CD8-positive, alpha-beta memory T cell (primary cell): ENCODE measurements around the gene SIL1. TPM values are rescaled to one million over a fixed set of nuclear protein-coding genes. Genes with fewer than 3 reads are reported as not detected.
A peak's percentile ranks its signal among the peaks of the same experiment; 100 is the strongest.

ENCODE experiments used
- CTCF ChIA-PET: fragments of 350-600 bp; sonication (Branson Sonifier 250); formaldehyde crosslinking; loops from one replicate; lab custom pipeline; 2021; ENCODE audit warnings: antibody characterized with exemption; lab: Charles Lee
- POLR2A ChIA-PET: fragments of 350-600 bp; sonication (Branson Sonifier 250); formaldehyde crosslinking; loops from one replicate; lab custom pipeline; 2021; ENCODE audit warnings: antibody characterized with exemption; lab: Charles Lee
- DNase-seq, 5 donors: peaks; one replicate each; pipeline versions ENCODE4 v3.0.0 to v3.0.0-alpha.2; 2020 to 2022; ENCODE audit warnings: mixed read lengths in 1 of 5
- H3K27ac ChIP-seq: one replicate; pipeline ENCODE4 v1.7.0; 2013; ENCODE audit warnings: low read depth, mild to moderate bottlenecking, low read length, moderate library complexity
- H3K27me3 ChIP-seq: 2 replicates; pipeline ENCODE4 v1.7.0; 2013; ENCODE audit warnings: low read length, mild to moderate bottlenecking; ENCODE audit not compliant: insufficient read depth, poor library complexity, severe bottlenecking
- H3K36me3 ChIP-seq: 2 replicates; pipeline ENCODE4 v1.7.0; 2013; ENCODE audit warnings: mild to moderate bottlenecking, low read length, moderate library complexity; ENCODE audit not compliant: insufficient read depth
- H3K4me1 ChIP-seq: 2 replicates; pipeline ENCODE4 v1.7.0; 2013; ENCODE audit warnings: mild to moderate bottlenecking, low read length, moderate library complexity; ENCODE audit not compliant: insufficient read depth
- H3K4me3 ChIP-seq: 2 replicates; pipeline ENCODE4 v1.7.0; 2013; ENCODE audit warnings: mild to moderate bottlenecking, low read length
- H3K9me3 ChIP-seq: 2 replicates; pipeline ENCODE4 v1.7.0; 2013; ENCODE audit warnings: mild to moderate bottlenecking, low read length
- H3K27ac Mint-ChIP-seq, 8 donors: one replicate each; pipeline ENCODE4 v1.8.0; 2020 to 2021; ENCODE audit warnings: mixed read lengths in 8 of 8, mild to moderate bottlenecking in 6 of 8, inconsistent platforms in 3 of 8, moderate library complexity in 3 of 8
- H3K27me3 Mint-ChIP-seq, 2 donors: one replicate each; pipeline ENCODE4 v1.8.0; 2020 to 2021; ENCODE audit warnings: mixed read lengths in 2 of 2, mild to moderate bottlenecking in 1 of 2, moderate library complexity in 1 of 2
- H3K36me3 Mint-ChIP-seq, 3 donors: one replicate each; pipeline ENCODE4 v1.8.0; 2020 to 2021; ENCODE audit warnings: mixed read lengths in 3 of 3, inconsistent platforms in 1 of 3, mild to moderate bottlenecking in 1 of 3
- H3K4me1 Mint-ChIP-seq, 3 donors: one replicate each; pipeline ENCODE4 v1.8.0; 2020 to 2021; ENCODE audit warnings: mixed read lengths in 3 of 3, inconsistent platforms in 1 of 3, mild to moderate bottlenecking in 1 of 3
- H3K4me3 Mint-ChIP-seq, 7 donors: one replicate each; pipeline ENCODE4 v1.8.0; 2020 to 2021; ENCODE audit warnings: mixed read lengths in 7 of 7, mild to moderate bottlenecking in 6 of 7, moderate library complexity in 4 of 7, inconsistent platforms in 2 of 7
- H3K9me3 Mint-ChIP-seq, 5 donors: one replicate each; pipeline ENCODE4 v1.8.0; 2020 to 2022; ENCODE audit warnings: mixed read lengths in 5 of 5, mild to moderate bottlenecking in 3 of 5, moderate library complexity in 2 of 5, inconsistent platforms in 1 of 5
- polyA plus RNA-seq: library from polyadenylated mRNA; unstranded; fragments of 300-500 nt; fragmentation: Illumina TruSeq; gene quantifications from one replicate; pipeline ENCODE4 v1.2.3, GENCODE V29; 2021
- total RNA-seq, 2 experiments: library from RNA; stranded (reverse); gene quantifications; one replicate each; pipeline ENCODE4 v1.2.3, GENCODE V29; 2021

The SIL1 gene
- total and polyA plus RNA-seq, 3 experiments from 2014 or later: 15.0 to 27.5 (median 26.6) TPM

GRCh38 chr5:138900281-138900965, 297.7 kb downstream of the SIL1 start:
- Histone ChIP-seq H3K36me3 (no peaks in the 10 kb centered on the region), H3K4me3 (no peak overlapping the region), H3K27me3 (no peaks in the 10 kb centered on the region), H3K27ac (no peak overlapping the region), H3K4me1 (no peaks in the 10 kb centered on the region), H3K9me3 (no peaks in the 10 kb centered on the region)
- DNase-seq: no peak
- ChIA-PET POLR2A (no interaction called here), CTCF (no interaction called here)
- H3K27ac Mint-ChIP-seq: peak overlapping the region in 1 of 8 donors; percentile 8
- no peaks in the 10 kb centered on the region for H3K9me3 Mint-ChIP-seq
- H3K36me3 Mint-ChIP-seq: peaks cover 3 to 10% (median 8%) of the 10 kb centered on the region in 3 donors
- H3K4me3 Mint-ChIP-seq: no peak overlapping the region
- H3K4me1 Mint-ChIP-seq: peaks cover 5 to 10% (median 7%) of the 10 kb centered on the region in 3 donors
- no peaks in the 10 kb centered on the region for H3K27me3 Mint-ChIP-seq

GRCh38 chr5:138898742-138899141, 299.4 kb downstream of the SIL1 start:
- Mint-ChIP-seq H3K27me3 (no peaks in the 10 kb centered on the region), H3K9me3 (no peaks in the 10 kb centered on the region), H3K4me1 (peaks cover 5 to 13% (median 7%) of the 10 kb centered on the region in 3 donors), H3K36me3 (peaks cover 3 to 6% (median 3%) of the 10 kb centered on the region in 3 donors), H3K4me3 (no peak overlapping the region), H3K27ac (no peak overlapping the region)
- Histone ChIP-seq H3K4me1 (no peaks in the 10 kb centered on the region), H3K36me3 (no peaks in the 10 kb centered on the region), H3K27ac (no peak overlapping the region), H3K9me3 (no peaks in the 10 kb centered on the region), H3K4me3 (no peak overlapping the region), H3K27me3 (no peaks in the 10 kb centered on the region)
- CTCF ChIA-PET: no interaction called here
- no peak for DNase-seq
- POLR2A ChIA-PET: no interaction called here

GRCh38 chr5:138898299-138898698, 299.9 kb downstream of the SIL1 start:
- Mint-ChIP-seq H3K4me1 (peaks cover 5 to 13% (median 7%) of the 10 kb centered on the region in 3 donors), H3K27ac (no peak overlapping the region), H3K27me3 (no peaks in the 10 kb centered on the region), H3K4me3 (no peak overlapping the region), H3K9me3 (no peaks in the 10 kb centered on the region), H3K36me3 (peaks cover 1 to 6% (median 3%) of the 10 kb centered on the region in 3 donors)
- ChIA-PET POLR2A (no interaction called here), CTCF (no interaction called here)
- H3K4me1 ChIP-seq: no peaks in the 10 kb centered on the region
- no peaks in the 10 kb centered on the region for H3K9me3 ChIP-seq
- H3K27me3 ChIP-seq: no peaks in the 10 kb centered on the region
- no peak for DNase-seq
- H3K27ac ChIP-seq: no peak overlapping the region
- H3K36me3 ChIP-seq: no peaks in the 10 kb centered on the region
- H3K4me3 ChIP-seq: no peak overlapping the region

Other genes with a start within 250 kb of the SIL1 start
- gene MATR3, start 95.4 kb upstream of the SIL1 start, total RNA-seq: 100 to 1,000 TPM; 184 to 199 TPM
- 364 TPM for gene MATR3, start 95.4 kb upstream of the SIL1 start, polyA plus RNA-seq
- gene PAIP2, start 143.5 kb upstream of the SIL1 start, total RNA-seq: 10 to 100 TPM; 67.9 to 77.0 TPM
- 342 TPM for gene PAIP2, start 143.5 kb upstream of the SIL1 start, polyA plus RNA-seq
- under 1 TPM in 1 of 2 experiments, not detected in 1; 0.33 TPM for gene SLC23A1, start 184.9 kb upstream of the SIL1 start, total RNA-seq
- not detected for gene SLC23A1, start 184.9 kb upstream of the SIL1 start, polyA plus RNA-seq
- 1 to 10 TPM; 5.1 to 6.4 TPM for gene MZB1, start 191.5 kb upstream of the SIL1 start, total RNA-seq
- gene MZB1, start 191.5 kb upstream of the SIL1 start, polyA plus RNA-seq: 3.5 TPM
- 1 to 10 TPM; 6.7 to 7.2 TPM for gene PROB1, start 196.7 kb upstream of the SIL1 start, total RNA-seq
- gene PROB1, start 196.7 kb upstream of the SIL1 start, polyA plus RNA-seq: 0.72 TPM
- gene SPATA24, start 205.7 kb upstream of the SIL1 start, total RNA-seq: 1 to 10 TPM; 3.6 to 3.9 TPM
- gene SPATA24, start 205.7 kb upstream of the SIL1 start, polyA plus RNA-seq: 4.2 TPM
- gene DNAJC18, start 241.2 kb upstream of the SIL1 start, total RNA-seq: 10 to 100 TPM; 25.3 to 25.7 TPM
- 10.2 TPM for gene DNAJC18, start 241.2 kb upstream of the SIL1 start, polyA plus RNA-seq